HG02642 (cell line): Measurements from ENCODE around the gene AIG1.
A peak's percentile ranks its signal among the peaks of the same experiment; 100 is the strongest.
"Not testable (repeated sequence)": the region's sequence is repeated elsewhere in the genome, so short reads cannot be mapped to it uniquely, and the experiment has no call there.

Source experiments
- ATAC-seq: cut with Tn5 transposase; IDR thresholded peaks from one replicate; pipeline ENCODE4 v1.9.1; 2021; ENCODE audit warnings: mild to moderate bottlenecking; ENCODE audit not compliant: unreplicated experiment, poor library complexity

The AIG1 gene

DNA sequence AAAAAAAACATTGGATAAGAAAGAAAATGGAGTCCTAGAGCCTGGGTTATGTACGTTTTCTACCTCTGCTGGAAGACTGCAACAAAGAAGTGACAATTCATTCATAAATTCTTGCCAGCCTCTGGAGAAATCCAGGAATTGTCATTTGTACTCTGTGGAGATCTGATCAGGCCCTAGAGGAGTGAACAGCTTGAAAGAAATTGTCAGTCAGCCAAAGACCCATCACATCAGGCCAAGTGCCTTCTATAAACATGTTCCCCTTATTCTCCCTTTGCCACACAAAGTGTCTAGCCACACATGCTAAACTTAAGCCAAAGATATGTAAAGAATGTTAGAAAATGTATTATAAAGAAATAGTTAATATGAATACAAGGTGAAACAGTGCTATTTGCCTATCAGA is 237.4 kb downstream of the AIG1 start:
- ATAC-seq, result no peak

DNA sequence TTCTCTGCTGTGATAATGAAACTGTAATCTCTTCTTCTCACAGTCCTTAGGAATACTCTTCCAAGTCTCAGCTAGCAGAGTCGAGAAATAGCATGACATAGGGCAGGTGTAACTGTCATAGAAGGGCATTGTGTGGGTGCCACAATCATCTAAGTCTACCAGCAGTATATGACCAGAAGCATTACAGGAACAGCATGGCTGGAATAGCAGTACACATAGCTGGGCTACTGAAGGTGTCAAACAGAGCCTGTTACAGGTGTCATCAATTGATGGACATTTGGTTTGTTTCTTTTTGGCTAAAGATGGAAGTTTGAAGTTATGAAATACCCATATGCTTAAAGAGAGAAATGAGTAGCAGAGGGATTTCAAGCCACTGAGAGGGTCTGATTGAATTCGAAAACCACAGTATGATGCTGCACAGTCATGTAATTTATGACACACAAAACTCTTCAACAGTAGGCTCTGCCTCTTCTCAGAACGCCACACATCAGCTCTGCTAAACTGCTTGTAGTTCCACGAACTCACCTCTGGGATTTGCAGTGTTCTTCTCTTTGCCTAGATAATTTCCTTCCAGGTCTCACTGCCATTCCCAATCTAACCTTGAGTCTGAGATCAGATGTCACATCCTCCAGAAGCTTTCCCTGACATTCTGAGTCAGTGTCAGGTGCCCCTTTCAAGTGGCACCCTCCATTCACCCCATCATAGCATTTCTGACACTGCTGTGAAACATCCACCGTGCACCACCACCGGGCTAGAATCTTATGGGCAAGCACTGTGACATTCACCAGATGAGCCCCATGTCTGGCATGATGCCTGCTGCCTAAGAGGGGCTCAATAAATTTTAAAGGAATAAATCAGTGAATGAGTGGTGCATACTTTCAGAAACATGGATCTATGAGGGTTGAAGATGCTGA is 238.8 kb downstream of the AIG1 start:
- no peak for ATAC-seq

DNA sequence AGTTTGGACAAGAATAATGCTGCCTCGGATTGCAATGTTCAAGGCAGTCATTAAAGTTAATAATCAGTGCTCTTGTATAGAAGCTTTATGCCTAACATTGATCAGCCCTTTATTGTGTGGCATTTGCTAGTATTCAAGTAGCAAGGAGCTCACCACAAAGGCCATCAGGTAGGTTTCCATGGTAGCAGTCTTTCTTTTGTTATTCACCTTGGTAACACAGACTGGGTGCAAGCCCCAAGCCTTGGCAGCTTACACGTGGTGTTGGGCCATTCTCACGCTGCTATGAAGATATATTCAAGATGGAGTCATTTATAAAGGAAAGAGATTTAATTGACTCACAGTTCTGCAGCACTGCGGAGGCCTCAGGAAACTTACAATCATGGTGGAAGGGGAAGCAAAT is 240.5 kb downstream of the AIG1 start:
- no peak for ATAC-seq

DNA sequence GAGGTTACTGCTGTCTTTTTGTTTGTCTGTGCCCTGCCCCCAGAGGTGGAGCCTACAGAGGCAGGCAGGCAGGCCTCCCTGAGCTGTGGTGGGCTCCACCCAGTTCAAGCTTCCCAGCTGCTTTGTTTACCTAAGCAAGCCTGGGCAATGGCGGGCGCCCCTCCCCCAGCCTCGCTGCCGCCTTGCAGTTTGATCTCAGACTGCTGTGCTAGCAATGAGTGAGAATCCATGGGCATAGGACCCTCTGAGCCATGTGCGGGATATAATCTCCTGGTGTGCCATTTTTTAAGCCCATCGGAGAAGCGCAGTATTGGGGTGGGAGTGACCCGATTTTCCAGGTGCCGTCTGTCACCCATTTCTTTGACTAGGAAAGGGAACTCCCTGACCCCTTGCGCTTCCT is 247.1 kb downstream of the AIG1 start:
- ATAC-seq, result not testable (repeated sequence)

DNA sequence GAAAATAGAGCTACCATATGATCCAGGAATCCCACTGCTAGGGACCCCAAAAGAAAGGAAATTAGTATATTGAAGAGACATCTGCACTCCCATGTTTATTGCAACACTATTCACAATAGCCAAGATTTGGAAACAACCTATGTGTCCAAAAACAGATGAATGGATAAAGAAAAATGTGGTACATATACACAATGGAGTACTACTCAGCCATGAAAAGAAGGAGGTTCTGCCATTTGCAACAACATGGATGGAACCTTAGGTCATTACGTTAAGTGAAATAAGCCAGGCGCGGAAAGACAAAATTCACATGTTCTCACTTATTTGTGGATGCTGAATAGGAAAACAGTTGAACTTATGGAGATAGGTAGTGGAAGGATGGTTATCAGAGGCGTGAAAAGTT is 252.5 kb downstream of the AIG1 start:
- ATAC-seq, result no peak

DNA sequence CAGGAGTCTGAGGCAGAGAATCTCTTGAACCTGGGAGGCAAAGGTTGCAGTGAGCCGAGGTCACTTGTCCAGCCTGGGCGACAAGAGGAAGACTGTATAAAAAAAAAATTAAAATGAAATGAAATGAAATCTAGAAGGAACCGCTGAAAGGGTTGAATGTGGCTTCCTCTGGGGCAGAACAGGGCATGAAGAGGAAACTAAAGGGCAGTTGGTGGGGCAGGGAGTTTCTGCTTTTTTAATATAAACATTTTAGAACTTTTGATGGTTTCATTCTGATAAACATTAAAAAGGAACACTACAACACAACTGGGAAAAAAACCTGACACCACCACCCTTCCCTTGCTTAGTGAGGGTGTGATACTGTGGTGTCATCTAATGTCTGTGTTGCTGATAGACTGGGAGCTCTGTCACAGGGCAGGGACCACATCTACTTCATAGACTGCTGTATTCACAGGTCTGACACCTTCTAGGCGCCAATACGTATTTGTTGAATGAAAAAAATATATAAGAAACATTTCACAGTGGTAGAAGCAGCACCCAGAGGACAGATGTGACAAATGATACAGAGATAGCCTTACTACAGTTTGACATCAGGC is 260.9 kb downstream of the AIG1 start:
- no peak for ATAC-seq

DNA sequence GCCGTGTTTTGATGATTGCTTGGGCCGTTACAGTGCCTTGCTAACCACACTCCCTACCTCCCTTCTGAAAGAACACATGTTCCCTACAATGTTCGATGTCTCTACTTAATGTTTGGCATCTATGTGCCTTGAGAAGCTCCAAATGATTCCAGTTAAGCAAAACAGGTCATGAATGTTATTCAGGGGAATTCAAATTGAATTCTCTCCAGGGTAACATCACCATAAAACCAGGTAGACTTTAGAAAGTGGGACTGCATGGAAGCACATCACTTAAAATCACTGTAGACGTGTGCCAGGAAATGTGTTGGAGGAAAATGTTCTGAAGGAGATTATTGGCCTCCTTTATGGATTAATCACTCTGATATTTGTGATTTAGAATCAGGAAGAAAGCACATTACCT is 261.7 kb downstream of the AIG1 start:
- no peak for ATAC-seq

DNA sequence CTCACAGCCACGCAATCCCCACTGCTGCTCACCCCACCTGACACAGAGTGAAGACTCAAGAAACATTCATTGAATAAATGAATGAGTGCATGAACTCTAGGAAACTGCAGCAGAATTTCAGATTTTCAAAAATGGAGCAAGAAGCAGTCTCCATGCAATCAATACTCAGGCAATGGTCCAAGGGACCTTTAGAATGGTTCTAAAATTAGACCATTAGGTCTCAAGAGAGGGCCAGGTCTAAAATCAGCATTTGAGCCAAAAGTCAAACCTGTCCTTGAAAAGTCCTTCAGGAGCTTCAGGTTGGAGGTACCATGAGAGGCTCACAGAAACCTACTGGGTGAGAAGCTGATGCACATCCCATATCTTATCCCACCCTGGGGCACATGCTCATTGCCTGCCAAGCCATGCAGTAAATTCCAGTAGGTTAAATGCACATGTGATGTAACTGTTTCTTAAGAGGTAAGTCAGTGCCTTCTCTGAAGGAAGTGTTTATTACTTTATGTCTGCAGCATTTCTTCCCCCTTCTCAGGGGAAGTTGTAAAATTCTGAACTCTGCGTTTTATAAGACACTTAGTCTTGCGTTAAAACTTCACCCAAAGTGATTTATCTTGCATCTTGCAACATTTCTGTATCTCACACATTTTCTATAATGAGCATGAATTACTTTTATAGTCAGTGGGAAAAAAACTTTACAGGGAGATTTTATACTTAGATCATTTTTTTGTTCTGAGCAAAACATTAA is 263.2 kb downstream of the AIG1 start:
- ATAC-seq, result no peak

DNA sequence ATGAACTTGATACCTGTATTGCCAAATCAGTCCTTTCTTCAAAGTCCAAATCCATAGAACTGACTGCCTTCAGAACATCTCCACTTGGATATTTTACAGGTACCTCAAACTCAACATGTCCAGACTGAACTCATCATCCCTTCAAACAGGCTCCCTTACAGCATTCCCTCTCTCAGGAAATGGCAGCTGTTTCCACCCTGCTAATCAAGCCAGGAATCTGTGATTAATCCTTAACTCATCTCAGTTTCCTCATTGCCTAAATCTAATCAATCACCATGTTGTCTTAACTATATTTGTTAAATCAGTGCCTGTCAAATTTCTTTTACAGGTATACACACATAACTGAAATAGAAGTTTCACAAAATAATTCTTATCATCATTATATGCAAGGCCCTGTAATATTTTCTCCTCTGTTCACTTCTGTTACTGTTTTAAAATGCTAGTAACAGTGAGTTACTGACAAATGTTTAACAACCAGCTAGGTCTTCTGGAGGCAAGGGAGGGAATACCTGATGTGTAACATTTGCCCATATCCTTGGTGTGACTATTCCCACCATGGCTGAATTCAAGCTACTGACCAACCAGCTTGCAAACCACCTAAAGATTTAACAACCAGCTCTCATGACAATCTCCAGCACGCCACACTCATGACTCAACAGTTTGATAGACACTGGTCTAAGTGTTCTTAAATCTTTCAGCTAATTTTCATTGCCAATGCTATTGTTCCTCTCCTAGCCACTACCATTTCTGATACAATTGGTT is 264.9 kb downstream of the AIG1 start:
- ATAC-seq, result no peak

DNA sequence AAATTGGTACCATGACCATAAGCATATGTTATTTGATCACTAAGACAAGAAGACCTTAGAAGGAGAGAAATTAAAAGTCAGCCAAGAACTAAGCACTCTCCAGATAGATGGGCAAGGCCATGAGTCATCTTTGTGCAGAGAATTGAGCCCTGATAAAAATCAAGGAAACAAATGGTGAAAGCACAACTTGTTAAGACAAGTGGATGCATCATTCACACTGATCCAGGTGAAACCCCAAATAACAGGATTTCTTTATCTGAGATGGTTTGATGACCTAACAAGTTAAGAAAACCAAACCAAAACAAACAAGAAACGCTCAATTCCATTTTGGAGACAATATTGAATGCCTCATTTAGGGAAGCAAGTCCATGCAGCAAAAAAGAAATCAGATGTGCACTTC is 268.2 kb downstream of the AIG1 start:
- ATAC-seq, result no peak

DNA sequence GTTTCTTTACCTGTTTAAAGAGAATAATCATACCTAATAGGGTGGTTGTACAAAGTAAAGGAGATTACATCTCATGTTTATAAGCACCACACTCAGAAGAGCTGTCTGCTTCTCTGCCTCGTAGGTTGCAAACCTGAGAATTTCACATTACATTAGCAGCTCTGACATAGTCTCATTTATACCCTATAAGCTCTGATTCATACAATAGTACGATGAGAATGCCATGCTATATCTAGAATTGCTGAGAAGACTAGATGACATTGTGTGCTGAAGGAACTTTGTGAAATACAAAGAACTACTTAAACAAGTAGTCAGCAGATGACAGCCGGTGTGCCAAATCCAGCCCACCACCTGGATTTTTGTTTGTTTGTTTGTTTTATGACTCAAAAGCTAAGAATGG is 268.6 kb downstream of the AIG1 start:
- ATAC-seq, result no peak

DNA sequence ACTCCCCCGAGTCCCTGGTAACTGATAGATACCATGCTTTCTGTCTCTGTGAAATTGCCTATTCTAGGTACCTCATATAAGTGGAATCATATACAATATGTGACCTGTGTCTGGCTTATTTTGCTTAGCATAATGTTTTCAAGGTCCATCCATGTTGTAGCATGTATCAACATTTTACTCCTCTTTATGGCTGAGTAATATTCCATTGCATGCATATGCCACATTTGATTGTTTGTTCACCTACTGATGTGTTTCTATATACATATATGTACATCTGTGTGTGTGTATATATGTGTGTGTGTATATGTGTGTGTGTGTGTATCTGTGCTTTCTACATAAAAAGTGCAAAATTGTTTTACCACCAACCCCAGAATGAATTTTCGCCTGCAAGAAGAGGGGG is 270.7 kb downstream of the AIG1 start:
- ATAC-seq, result no peak

DNA sequence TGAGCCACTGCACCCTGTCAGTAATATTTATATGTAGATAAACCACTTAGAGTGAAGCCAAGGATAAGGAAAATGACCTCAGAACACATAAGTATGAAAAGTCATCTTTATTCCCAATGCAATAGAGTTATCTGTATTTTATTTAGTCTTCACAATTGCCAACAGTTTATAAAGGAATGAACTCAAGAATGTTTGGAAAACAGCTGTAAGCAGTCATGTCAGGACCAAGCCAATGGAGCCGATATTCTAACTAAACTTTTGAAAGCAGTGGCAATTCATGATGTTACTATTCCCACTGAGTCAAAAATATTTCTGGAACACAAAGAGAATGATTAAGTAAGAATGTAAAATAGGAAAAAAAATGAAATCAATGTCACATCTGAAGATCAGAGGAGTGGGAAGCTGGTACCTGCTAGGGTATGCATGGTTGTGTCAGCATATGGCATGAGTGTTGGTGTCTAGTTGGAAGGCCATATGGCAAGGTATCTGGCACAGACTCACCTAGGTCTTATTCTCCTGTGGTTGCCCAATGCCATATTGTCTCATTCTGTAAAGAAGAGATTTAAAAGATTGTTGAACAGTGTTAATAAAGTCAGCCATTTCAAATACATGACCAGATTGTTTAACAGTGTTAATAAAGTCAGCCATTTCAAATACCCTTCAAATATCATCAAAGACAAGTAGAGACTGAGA is 271.6 kb downstream of the AIG1 start:
- ATAC-seq, result no peak

DNA sequence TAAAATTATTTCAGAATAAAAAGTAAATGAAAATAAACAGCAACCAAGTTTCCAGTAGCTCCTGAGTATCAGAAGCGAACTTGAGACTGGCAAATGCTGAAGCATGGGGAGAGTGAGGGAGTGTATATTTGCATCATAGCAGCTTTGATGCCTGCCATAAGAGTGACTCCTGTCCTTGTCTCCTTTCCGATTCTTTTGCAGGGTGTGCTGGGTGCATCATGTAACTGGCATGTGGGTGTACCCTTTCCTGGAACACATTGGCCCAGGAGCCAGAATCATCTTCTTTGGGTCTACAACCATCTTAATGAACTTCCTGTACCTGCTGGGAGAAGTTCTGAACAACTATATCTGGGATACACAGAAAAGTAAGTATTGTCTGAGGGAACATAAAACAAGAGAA is 272.4 kb downstream of the AIG1 start:
- no peak for ATAC-seq

DNA sequence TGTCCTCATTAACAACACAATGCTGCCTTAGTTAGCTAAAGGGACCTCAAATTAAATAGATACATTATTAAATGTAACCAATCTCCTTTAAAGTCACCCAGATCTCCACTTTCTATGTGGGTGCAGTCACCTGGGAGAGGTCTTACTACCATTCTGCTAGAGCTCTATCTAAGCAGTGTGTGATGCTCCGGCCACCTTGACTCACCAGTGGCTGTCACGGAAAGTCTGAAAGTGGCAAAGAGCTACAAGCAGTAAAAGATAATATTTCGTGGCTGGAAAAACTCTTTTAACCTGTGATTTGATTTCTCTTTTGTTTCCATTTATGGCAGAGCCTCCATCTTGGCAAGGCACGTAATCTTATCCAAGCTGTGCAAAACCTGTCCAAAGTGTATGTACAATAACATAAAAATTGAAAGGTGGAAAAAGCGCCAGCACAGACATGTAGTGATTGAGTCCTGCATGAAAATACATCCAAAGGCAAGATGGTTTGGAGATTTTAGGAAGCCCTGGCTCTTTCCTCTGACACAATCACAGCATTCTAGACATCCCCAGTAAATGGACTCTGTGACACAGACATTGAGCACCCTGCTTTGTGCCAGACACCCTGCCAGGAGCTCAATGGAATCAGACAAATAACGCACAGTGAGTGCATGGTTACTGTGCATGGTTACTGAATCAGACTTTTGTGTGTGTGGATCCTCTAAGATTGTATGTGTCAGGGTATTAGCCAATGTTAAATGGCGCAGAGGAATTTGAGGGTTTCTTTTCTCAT is 273.2 kb downstream of the AIG1 start:
- ATAC-seq, result no peak

DNA sequence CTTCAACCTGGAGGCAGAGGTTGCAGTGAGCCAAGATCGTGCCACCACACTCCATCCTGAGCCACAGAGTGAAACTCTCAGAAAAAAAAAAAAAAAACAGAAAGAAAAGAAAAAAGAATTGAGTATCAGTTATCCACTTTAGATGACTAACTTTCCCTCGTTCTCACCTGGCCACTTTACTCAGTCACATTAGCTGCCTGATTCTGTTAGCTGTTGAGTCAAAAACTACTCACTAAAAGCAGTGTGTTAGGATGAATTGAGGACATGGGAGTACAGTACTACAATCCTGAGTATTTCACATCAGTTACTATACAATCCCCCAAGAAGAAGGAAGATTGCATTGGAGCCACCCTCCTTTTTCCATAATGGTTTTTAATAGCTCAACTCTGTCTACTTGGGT is 275.2 kb downstream of the AIG1 start:
- ATAC-seq, result no peak

DNA sequence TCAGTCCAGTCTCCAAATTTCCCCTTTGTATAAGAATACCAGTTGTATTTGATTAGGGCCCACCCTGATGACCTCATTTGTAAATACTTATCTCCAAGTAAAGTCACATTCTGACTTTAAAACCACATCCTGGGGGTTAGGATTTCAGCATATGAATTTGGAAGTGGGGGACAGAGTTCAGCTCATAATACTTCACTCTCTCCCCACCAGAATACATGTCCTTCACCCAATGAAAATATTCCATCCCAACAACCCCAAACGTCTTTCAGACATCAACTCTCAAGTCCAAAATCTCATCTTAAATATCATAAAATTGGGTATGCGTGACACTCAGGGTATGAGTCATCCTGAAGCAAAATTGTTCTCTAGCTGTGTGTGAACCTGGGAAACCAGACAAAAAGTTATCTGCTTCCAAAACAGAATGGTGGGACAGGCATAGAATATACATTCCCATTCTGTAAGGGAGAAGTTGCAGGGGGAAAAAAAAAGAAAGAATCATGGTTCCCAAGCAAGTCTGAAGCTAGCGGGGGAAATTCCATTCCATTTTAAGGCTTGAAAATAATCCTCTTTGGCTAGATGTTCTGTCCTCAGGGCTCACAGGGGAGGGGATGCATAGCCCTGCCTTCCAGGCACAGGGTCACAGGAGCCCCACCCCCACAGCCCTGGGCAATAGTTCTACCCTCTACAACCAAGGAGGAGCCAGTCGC is 275.9 kb downstream of the AIG1 start:
- ATAC-seq, result no peak

DNA sequence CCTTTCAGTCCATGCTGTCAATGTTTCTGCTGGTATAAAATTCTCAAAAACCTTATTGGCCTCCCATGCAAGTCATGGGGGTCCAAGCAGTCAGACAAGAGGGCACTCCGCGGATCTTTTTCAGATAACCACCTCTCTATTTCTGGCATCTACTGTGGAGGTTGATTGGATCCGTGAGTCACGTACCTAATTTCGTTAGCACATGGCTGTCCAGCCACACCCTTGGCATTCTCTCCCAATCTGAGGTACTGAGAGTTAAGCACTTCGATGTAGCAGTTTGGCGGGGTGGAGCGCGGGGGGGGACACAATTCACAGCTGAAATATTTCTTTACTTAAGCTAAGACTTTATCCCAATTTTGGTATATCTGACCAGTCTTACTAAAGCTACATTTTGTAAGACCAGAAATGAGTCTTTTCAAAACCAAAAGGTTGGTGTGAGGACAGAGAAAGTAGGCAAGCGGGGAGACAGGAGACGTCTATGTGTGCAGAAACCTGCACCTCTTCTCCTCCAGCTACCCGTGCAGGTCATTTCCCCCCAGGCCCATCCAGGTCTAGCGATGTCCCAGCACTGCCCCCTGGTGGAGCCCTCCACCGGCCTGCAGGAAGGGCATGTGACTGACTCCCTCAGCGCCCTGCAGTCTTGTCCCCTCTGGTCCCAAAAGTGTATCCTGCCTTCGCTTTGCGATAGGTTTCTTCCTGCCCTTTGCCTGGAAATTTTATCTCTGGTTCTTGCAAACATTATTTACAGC is 276.7 kb downstream of the AIG1 start:
- peak; percentile 64 for ATAC-seq
